Mammary epithelial cell (primary cell): Measurements from ENCODE around the gene ANKMY2.

Source experiments
- CTCF ChIP-seq, 2 donors: IDR thresholded peaks in 1 of 2; conservative IDR thresholded peaks in 1 of 2; 2 replicates each; pipeline ENCODE4 v1.5.1; 2011 to 2012; ENCODE audit warnings: inconsistent platforms in 2 of 2, low read length in 2 of 2, mild to moderate bottlenecking in 2 of 2, control low read depth in 1 of 2, low read depth in 1 of 2; ENCODE audit not compliant: insufficient read depth in 1 of 2; ENCODE audit errors: extremely low read depth in 1 of 2
- EZH2 ChIP-seq: IDR thresholded peaks from 2 replicates; pipeline ENCODE4 v1.6.1; 2012; ENCODE audit warnings: low read length, inconsistent platforms, borderline replicate concordance

GRCh38 chr7:16619979-16620408 is 25.6 kb downstream of the ANKMY2 start:
- no peak for TF ChIP-seq CTCF (conservative IDR thresholded peaks at IDR 0.05 in 1 of 2, IDR thresholded peaks at IDR 0.05 in 1 of 2; ENCODE audit: extremely low read depth in 1 of 2, insufficient read depth in 1 of 2, low read depth in 1 of 2, low read length in 2 of 2)
- TF ChIP-seq EZH2 = no peak
